D341Med (cell line): ENCODE measurements around the gene RYR3.

ENCODE experiments used
- DNase-seq: peaks from one replicate; pipeline ENCODE4 v3.0.0; 2012; ENCODE audit warnings: low spot score

Gene RYR3

GRCh38 chr15:33320017-33320416, 9.2 kb downstream of the RYR3 start:
- no peak for DNase-seq

GRCh38 chr15:33322091-33322490, 11.3 kb downstream of the RYR3 start:
- DNase-seq = no peak

- DNase-seq = no peak
These were observed 13.8 kb downstream of the RYR3 start for GRCh38 chr15:33324609-33325008.

GRCh38 chr15:33326908-33327307, 16.1 kb downstream of the RYR3 start:
- DNase-seq = no peak

GRCh38 chr15:33328106-33328505, 17.3 kb downstream of the RYR3 start:
- DNase-seq = no peak

GRCh38 chr15:33329457-33329856, 18.7 kb downstream of the RYR3 start:
- DNase-seq = no peak

- DNase-seq = no peak
These were observed 20.2 kb downstream of the RYR3 start for GRCh38 chr15:33330931-33331330.

GRCh38 chr15:33341953-33342352, 31.2 kb downstream of the RYR3 start:
- DNase-seq = no peak

- DNase-seq = no peak
These were observed 32.5 kb downstream of the RYR3 start for GRCh38 chr15:33343275-33343674.

GRCh38 chr15:33344111-33344510, 33.3 kb downstream of the RYR3 start:
- no peak for DNase-seq

- DNase-seq = no peak
These were observed 33.8 kb downstream of the RYR3 start for GRCh38 chr15:33344530-33344929.

- no peak for DNase-seq
These were observed 43.6 kb downstream of the RYR3 start for GRCh38 chr15:33354411-33354810.

- DNase-seq = no peak
These were observed 47.1 kb downstream of the RYR3 start for GRCh38 chr15:33357845-33358244.

- DNase-seq = no peak
These were observed 47.5 kb downstream of the RYR3 start for GRCh38 chr15:33358306-33358705.

GRCh38 chr15:33360886-33361285, 50.1 kb downstream of the RYR3 start:
- no peak for DNase-seq

- no peak for DNase-seq
These were observed 59.3 kb downstream of the RYR3 start for GRCh38 chr15:33369941-33370622.

- DNase-seq = no peak
These were observed 59.9 kb downstream of the RYR3 start for GRCh38 chr15:33370623-33371020.

- DNase-seq = no peak
These were observed 60.4 kb downstream of the RYR3 start for GRCh38 chr15:33371159-33371558.

GRCh38 chr15:33374226-33374914, 63.6 kb downstream of the RYR3 start:
- no peak for DNase-seq

GRCh38 chr15:33375236-33375635, 64.5 kb downstream of the RYR3 start:
- no peak for DNase-seq

GRCh38 chr15:33377204-33377603, 66.4 kb downstream of the RYR3 start:
- DNase-seq = no peak

GRCh38 chr15:33378866-33379480, 68.2 kb downstream of the RYR3 start:
- DNase-seq = no peak

- DNase-seq = no peak
These were observed 69.6 kb downstream of the RYR3 start for GRCh38 chr15:33380406-33380805.
